GM10266 (cell line): ENCODE data around the gene RNF144A.

Experiments
- DNase-seq: peaks from one replicate; pipeline ENCODE4 v3.0.0; 2012; ENCODE audit errors: extremely low spot score
- CTCF ChIP-seq: IDR thresholded peaks from 2 replicates; pipeline ENCODE4 v1.5.1; 2012; ENCODE audit warnings: mild to moderate bottlenecking, low read depth; ENCODE audit not compliant: control insufficient read depth, insufficient read depth; ENCODE audit errors: missing control alignments

RNF144A gene

GRCh38 chr2:6917071-6917760 is at the start of gene RNF144A:
Gene RNF144A, plus strand, starts transcription at chr2:6917412. Its CDS starts 79,515 bp downstream, at chr2:6996927.
- peak; percentile 94 for DNase-seq
- TF ChIP-seq CTCF = peak; percentile 79

GRCh38 chr2:6872394-6872793 is 44.8 kb upstream of the RNF144A start:
- no peak for TF ChIP-seq CTCF
- no peak for DNase-seq

- TF ChIP-seq CTCF = no peak
- DNase-seq = no peak
These were observed 43.2 kb upstream of the RNF144A start for GRCh38 chr2:6874032-6874431.

GRCh38 chr2:6876309-6876708 is 40.9 kb upstream of the RNF144A start:
- no peak for TF ChIP-seq CTCF
- no peak for DNase-seq

GRCh38 chr2:6877402-6878304 is 39.6 kb upstream of the RNF144A start, which contains the start of gene RSAD2:
Gene RSAD2, plus strand, starts transcription at chr2:6877777. Its CDS starts 24 bp downstream, at chr2:6877801.
- TF ChIP-seq CTCF = no peak
- peak; percentile 28 for DNase-seq

- no peak for TF ChIP-seq CTCF
- no peak for DNase-seq
These were observed 38.7 kb upstream of the RNF144A start for GRCh38 chr2:6878549-6878948.

- no peak for DNase-seq
- no peak for TF ChIP-seq CTCF
These were observed 38.2 kb upstream of the RNF144A start for GRCh38 chr2:6879011-6879410.
